ENCODE results near the gene CTNNA3.

DNA sequence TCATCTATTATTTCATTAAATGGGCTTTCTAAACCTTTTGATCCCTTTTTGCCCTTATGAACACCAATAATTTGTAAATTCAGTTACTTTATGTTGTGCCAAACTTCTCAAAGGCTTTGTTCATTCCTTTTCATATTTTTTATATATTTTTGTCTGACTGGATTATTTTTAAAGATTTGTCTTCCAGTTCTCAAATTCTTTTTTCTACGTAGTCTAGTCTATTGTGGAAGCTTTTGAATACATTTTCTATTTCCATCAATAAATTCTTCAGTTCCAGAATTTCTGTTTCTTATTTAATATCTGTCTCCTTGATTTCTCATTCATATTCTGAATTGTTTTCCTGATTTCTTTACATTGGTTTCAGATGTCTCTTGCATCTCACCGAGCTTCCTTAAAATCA lies 108.2 kb downstream of the CTNNA3 start:
- TF ChIP-seq, protein P1, sequence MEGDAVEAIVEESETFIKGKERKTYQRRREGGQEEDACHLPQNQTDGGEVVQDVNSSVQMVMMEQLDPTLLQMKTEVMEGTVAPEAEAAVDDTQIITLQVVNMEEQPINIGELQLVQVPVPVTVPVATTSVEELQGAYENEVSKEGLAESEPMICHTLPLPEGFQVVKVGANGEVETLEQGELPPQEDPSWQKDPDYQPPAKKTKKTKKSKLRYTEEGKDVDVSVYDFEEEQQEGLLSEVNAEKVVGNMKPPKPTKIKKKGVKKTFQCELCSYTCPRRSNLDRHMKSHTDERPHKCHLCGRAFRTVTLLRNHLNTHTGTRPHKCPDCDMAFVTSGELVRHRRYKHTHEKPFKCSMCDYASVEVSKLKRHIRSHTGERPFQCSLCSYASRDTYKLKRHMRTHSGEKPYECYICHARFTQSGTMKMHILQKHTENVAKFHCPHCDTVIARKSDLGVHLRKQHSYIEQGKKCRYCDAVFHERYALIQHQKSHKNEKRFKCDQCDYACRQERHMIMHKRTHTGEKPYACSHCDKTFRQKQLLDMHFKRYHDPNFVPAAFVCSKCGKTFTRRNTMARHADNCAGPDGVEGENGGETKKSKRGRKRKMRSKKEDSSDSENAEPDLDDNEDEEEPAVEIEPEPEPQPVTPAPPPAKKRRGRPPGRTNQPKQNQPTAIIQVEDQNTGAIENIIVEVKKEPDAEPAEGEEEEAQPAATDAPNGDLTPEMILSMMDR (IDR thresholded peaks at IDR 0.05 in 8 of 11, conservative IDR thresholded peaks at IDR 0.05 in 3 of 11) = no peak
- TF ChIP-seq POLR2A (IDR thresholded peaks at IDR 0.05) = no peak
- no peak for TF ChIP-seq POLR2AphosphoS5 (IDR thresholded peaks at IDR 0.05)

Measured in spleen (tissue), 7 donors.